Measurements from ENCODE around the gene ALDH4A1.

GRCh38 chr1:18829671-18830070 is 72.7 kb downstream of the ALDH4A1 start:
- TF ChIP-seq ZNF274 (IDR thresholded peaks at IDR 0.05; ENCODE audit: borderline replicate concordance, low read depth, low read length) (no peak), POLR3G (IDR thresholded peaks at IDR 0.05; ENCODE audit: extremely low read depth, insufficient read length, insufficient replicate concordance) (no peak), RBBP5 (IDR thresholded peaks at IDR 0.05; ENCODE audit: borderline replicate concordance, insufficient read depth, low read length, poor library complexity, severe bottlenecking) (no peak), CTCF (IDR thresholded peaks at IDR 0.05 in 2 of 3, conservative IDR thresholded peaks at IDR 0.05 in 1 of 3; ENCODE audit: insufficient read depth in 2 of 3, low read depth in 1 of 3, low read length in 3 of 3) (no peak), ETV1 (tag; conservative IDR thresholded peaks at IDR 0.05; ENCODE audit: low read depth) (no peak), RCOR1 (IDR thresholded peaks at IDR 0.05; ENCODE audit: borderline replicate concordance in 1 of 2, low read depth in 2 of 2, low read length in 2 of 2) (no peak), ZFP36 (IDR thresholded peaks at IDR 0.05; ENCODE audit: low read depth, low read length, partially characterized antibody) (no peak), ZNF24 (IDR thresholded peaks at IDR 0.05) (no peak), PKNOX1 (IDR thresholded peaks at IDR 0.05) (no peak)
